RWPE1 (cell line): Measurements from ENCODE around the gene ADSL.

Source experiments
- CTCF ChIA-PET: fragments of 350-600 bp; sonication (Branson Sonifier 250); formaldehyde crosslinking; extraction: SDS; loops from one replicate; lab custom pipeline; 2021; lab: Yijun Ruan, JAX
- POLR2A ChIA-PET: fragments of 400-600 bp; formaldehyde crosslinking; extraction: SDS; loops from one replicate; lab custom pipeline; 2020; ENCODE audit warnings: antibody characterized with exemption; ENCODE audit not compliant: low non-redundant PET; lab: Yijun Ruan, JAX
- DNase-seq: peaks from one replicate; pipeline ENCODE4 v3.0.0; 2012; ENCODE audit warnings: low spot score
- H3K27ac ChIP-seq: fragments of 450-650 bp; 2 replicates; pipeline ENCODE4 v1.5.1; 2017
- TF ChIP-seq, protein P1 (sequence below): fragments of 450-650 bp; conservative IDR thresholded peaks from 2 replicates; pipeline ENCODE4 v1.5.1; 2017; ENCODE audit warnings: low read depth, mild to moderate bottlenecking

The ADSL gene

DNA sequence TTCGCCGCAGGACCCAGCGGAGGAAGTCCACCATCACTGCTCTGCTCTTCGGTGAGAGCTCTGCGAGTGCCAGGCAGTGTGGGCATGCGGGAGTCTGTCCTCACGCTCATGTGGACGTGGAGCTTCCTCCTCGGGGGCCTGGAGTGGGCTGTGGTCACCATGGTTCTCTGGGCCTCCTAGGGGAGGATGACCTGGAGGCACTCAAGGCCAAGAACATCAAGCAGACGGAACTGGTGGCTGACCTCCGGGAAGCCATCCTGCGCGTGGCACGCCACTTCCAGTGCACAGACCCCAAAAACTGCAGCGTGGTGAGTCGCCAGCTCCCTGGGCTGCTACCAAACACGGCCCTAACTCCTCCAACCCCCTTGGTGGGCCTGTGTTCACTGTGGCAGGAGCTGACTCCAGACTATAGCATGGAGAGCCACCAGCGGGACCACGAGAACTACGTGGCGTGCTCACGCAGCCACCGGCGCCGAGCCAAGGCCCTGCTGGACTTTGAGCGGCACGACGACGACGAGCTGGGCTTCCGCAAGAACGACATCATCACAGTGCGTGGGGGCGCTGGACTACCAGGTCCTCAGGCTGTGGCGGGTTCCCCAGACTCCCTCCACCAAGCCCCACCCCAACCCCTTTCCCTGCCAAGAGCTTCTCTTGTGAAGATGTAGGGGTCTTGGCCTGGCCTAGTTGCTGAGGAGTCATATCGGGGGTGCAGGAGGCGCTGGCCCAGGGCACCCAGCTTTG lies 60.9 kb downstream of the ADSL start:
- DNase-seq, result no peak
- TF ChIP-seq, protein P1, sequence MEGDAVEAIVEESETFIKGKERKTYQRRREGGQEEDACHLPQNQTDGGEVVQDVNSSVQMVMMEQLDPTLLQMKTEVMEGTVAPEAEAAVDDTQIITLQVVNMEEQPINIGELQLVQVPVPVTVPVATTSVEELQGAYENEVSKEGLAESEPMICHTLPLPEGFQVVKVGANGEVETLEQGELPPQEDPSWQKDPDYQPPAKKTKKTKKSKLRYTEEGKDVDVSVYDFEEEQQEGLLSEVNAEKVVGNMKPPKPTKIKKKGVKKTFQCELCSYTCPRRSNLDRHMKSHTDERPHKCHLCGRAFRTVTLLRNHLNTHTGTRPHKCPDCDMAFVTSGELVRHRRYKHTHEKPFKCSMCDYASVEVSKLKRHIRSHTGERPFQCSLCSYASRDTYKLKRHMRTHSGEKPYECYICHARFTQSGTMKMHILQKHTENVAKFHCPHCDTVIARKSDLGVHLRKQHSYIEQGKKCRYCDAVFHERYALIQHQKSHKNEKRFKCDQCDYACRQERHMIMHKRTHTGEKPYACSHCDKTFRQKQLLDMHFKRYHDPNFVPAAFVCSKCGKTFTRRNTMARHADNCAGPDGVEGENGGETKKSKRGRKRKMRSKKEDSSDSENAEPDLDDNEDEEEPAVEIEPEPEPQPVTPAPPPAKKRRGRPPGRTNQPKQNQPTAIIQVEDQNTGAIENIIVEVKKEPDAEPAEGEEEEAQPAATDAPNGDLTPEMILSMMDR, result no peak
- H3K27ac ChIP-seq, result peak overlapping the region; percentile 65
- POLR2A ChIA-PET, result interaction anchor here (0.6 kb wide), 2 partner anchors 8 to 1207 kb away, joined by 3 to 7 read pairs; no protein-coding TSS in a partner anchor
- CTCF ChIA-PET, result no interaction called here

DNA sequence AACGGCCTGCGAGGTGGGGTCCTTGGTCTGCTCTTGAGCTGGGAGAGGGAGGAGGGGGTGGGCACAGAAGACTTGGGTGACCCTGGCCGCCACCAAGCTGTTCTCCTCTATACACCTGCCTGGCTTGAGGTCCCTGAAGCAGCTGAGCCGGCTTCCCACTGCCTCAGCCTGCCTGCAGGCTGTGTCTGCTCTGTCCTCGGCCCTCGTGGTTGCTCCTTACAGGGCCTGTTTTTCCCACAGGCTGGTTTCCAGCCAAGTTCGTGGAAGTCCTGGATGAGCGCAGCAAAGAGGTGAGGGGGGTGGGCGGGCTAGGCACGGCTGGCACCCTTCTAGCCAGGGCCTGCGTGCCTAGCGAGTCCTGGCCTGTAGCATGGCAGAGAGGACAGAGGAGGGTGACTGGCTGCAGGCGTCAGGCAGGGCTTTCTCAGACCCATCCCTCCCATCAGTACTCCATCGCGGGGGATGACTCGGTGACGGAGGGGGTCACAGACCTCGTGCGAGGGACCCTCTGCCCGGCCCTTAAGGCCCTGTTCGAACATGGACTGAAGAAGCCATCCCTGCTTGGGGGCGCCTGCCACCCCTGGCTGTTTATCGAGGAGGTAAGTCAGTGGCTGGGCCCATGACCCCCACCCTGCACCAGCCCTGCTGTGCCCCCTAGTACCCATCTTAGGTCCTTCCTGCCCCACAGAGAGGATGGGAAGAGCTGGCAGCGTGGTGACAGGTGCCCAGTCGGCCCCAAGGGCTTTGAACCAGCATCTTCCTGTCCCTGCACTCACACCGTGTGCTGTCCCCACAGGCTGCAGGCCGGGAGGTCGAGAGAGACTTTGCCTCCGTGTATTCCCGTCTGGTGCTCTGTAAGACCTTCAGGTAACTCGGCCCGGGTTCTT lies 61.8 kb downstream of the ADSL start:
- CTCF ChIA-PET, result no interaction called here
- POLR2A ChIA-PET, result interaction anchor here (0.6 kb wide), 2 partner anchors 7 to 1206 kb away, joined by 3 to 7 read pairs; no protein-coding TSS in a partner anchor
- TF ChIP-seq, protein P1, result no peak
- peak; percentile 24 for DNase-seq
- peak overlapping the region; percentile 65 for H3K27ac ChIP-seq

DNA sequence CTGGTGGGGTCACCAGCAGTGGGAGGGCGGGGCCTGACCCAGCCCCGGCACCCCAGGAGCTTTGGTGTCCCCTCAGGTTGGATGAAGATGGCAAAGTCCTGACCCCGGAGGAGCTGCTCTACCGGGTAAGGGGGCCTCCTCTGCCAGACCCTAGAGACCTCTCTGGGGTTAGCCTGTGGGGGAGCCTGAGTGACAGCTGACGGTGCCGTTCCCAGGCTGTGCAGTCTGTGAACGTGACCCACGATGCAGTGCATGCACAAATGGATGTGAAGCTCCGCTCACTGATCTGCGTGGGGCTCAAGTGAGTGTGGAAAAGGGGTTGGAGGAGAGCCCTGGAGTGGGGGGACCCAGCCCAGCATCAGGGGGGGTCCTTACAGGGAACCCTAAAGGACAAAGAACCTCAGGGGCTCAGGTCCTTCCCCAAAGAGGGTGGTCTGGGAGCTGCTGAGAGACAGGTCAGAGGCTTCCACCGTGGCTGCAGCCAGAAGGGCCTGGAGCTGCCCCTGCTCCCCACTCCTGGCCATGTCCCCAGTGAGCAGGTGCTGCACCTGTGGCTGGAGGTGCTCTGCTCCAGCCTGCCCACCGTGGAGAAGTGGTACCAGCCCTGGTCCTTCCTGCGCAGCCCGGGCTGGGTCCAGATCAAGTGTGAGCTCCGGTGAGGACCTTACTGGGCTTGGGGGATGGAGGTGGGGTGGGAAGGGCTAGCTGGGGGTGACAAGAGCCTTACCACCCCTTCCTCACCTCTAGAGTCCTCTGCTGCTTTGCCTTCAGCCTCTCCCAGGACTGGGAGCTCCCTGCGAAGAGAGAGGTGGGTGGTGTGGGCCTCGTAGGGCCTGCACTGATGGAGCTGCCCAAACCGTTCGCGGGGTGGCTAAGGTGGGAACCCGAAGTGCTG lies 62.7 kb downstream of the ADSL start:
- DNase-seq, result no peak
- H3K27ac ChIP-seq, result peak overlapping the region; percentile 65
- POLR2A ChIA-PET, result no interaction called here
- CTCF ChIA-PET, result interaction anchor here (0.6 kb wide), 1 partner anchor 275 kb away, joined by 3 read pairs; no protein-coding TSS in a partner anchor
- TF ChIP-seq, protein P1, result no peak

DNA sequence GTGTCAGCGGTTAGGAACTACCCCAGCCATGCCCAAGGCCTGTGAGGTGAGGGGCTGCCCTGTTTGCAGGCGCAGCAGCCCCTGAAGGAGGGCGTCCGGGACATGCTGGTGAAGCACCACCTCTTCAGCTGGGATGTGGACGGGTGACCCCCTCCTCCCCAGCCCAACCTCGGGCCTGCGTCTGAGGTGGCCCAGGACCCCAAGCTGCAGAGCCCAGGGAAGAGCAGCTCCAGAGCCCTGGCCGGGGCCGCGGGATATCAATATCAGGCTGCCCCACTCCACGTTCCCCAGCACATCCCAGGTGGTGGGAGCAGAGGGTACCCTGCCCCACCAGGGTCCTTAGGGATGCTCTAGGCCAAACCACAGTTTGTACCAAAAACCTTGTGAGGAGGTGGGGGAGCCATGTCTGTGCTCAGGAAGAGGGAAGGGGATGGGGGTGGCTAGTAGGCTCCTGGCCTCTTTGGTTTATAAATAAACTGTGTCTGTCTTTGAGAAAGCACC lies 63.4 kb downstream of the ADSL start:
- peak overlapping the region; percentile 65 for H3K27ac ChIP-seq
- ChIA-PET CTCF (interaction anchor here (0.6 to 0.7 kb wide), 2 partner anchors 111 to 274 kb away, joined by 3 to 4 read pairs; no protein-coding TSS in a partner anchor), POLR2A (no interaction called here)
- no peak for DNase-seq
- TF ChIP-seq, protein P1, result no peak

DNA sequence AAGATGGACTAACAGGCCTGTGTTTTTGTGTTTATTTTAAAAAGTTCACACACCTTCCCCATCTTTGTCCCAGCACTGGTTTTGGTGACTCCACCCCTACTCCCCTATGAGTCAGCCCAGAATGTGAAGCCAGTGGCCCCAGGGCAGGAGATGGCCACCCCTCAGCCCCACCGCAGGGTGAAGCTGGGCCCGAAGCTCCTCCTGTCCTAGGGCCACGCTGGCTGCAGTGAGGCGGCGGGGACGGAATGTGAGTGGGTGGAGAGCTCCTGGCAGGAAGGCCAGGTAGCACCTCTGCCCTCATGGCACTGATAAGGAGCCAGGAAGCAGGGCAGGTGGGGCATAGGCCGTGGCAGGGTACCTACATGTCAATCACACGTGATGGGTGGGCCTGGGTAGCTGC lies 64.0 kb downstream of the ADSL start:
- peak overlapping the region; percentile 65 for H3K27ac ChIP-seq
- POLR2A ChIA-PET, result no interaction called here
- peak; percentile 78 for DNase-seq
- CTCF ChIA-PET, result interaction anchor here (0.7 kb wide), 1 partner anchor 111 kb away, joined by 4 read pairs; no protein-coding TSS in a partner anchor
- TF ChIP-seq, protein P1, result no peak
